Mesenchymal stem cell (in vitro differentiated cells and primary cell): Measurements from ENCODE around the gene SEC14L2.
A peak's percentile ranks its signal among the peaks of the same experiment; 100 is the strongest.

Source experiments
- DNase-seq: peaks from one replicate; pipeline ENCODE4 v3.0.0-alpha.2; 2013
- H2AFZ ChIP-seq: one replicate; pipeline ENCODE4 v1.6.1; 2013; ENCODE audit warnings: low read depth, mild to moderate bottlenecking, control low read depth, inconsistent platforms, low read length, moderate library complexity
- H2AK5ac ChIP-seq: 2 replicates; pipeline ENCODE4 v1.6.1; 2013; ENCODE audit warnings: low read length, moderate library complexity, mild to moderate bottlenecking, inconsistent platforms; ENCODE audit not compliant: severe bottlenecking
- H2BK120ac ChIP-seq: one replicate; pipeline ENCODE4 v1.6.1; 2013; ENCODE audit warnings: low read depth, mild to moderate bottlenecking, inconsistent platforms, low read length, moderate library complexity
- H2BK12ac ChIP-seq, 2 experiments: one replicate each; pipeline ENCODE4 v1.6.1; 2013; ENCODE audit warnings: inconsistent platforms in 2 of 2, low read length in 2 of 2, mild to moderate bottlenecking in 2 of 2, moderate library complexity in 2 of 2, control low read depth in 1 of 2
- H2BK15ac ChIP-seq: one replicate; pipeline ENCODE4 v1.6.1; 2013; ENCODE audit warnings: mild to moderate bottlenecking, low read depth, inconsistent platforms; ENCODE audit not compliant: poor library complexity, severe bottlenecking
- H2BK5ac ChIP-seq: 2 replicates; pipeline ENCODE4 v1.6.1; 2013; ENCODE audit warnings: low read depth, mild to moderate bottlenecking, low read length, control low read depth, inconsistent platforms; ENCODE audit not compliant: poor library complexity, severe bottlenecking
- H3K14ac ChIP-seq, 2 experiments: one replicate each; pipeline ENCODE4 v1.6.1; 2013; ENCODE audit warnings: inconsistent platforms in 2 of 2, low read length in 2 of 2, control low read depth in 1 of 2, mild to moderate bottlenecking in 1 of 2, moderate library complexity in 1 of 2
- H3K18ac ChIP-seq, 2 experiments: one replicate each; pipeline ENCODE4 v1.6.1; 2013; ENCODE audit warnings: inconsistent platforms in 2 of 2, low read length in 2 of 2, control low read depth in 1 of 2, low read depth in 1 of 2, mild to moderate bottlenecking in 1 of 2
- H3K23ac ChIP-seq, 2 experiments: one replicate each; pipeline ENCODE4 v1.6.1; 2013; ENCODE audit warnings: inconsistent platforms in 2 of 2, low read length in 2 of 2, mild to moderate bottlenecking in 2 of 2, moderate library complexity in 2 of 2, control low read depth in 1 of 2
- H3K27ac ChIP-seq: 2 replicates; pipeline ENCODE4 v1.5.1; 2013; ENCODE audit warnings: mild to moderate bottlenecking, moderate library complexity, low read length, control low read depth, inconsistent platforms; ENCODE audit not compliant: poor library complexity, severe bottlenecking
- H3K27me3 ChIP-seq, 2 experiments: 2 replicates each; pipeline versions ENCODE4 v1.6.1 to v1.7.0; 2013; ENCODE audit warnings: low read length in 2 of 2, mild to moderate bottlenecking in 2 of 2, moderate library complexity in 2 of 2, control low read depth in 1 of 2, inconsistent platforms in 1 of 2; ENCODE audit not compliant: control insufficient read depth in 1 of 2, insufficient read depth in 1 of 2
- H3K36me3 ChIP-seq, 2 experiments: 2 replicates each; pipeline versions ENCODE4 v1.6.1 to v1.7.0; 2013; ENCODE audit warnings: low read length in 2 of 2, control low read depth in 1 of 2, inconsistent platforms in 1 of 2, low read depth in 1 of 2, mild to moderate bottlenecking in 1 of 2; ENCODE audit not compliant: insufficient read depth in 2 of 2, control insufficient read depth in 1 of 2
- H3K4ac ChIP-seq, 2 experiments: one replicate each; pipeline ENCODE4 v1.6.1; 2013; ENCODE audit warnings: inconsistent platforms in 2 of 2, low read length in 2 of 2, mild to moderate bottlenecking in 2 of 2, moderate library complexity in 2 of 2, control low read depth in 1 of 2, low read depth in 1 of 2
- H3K4me1 ChIP-seq: 2 replicates; pipeline ENCODE4 v1.6.1; 2013; ENCODE audit warnings: low read depth, low read length, control low read depth; ENCODE audit not compliant: control insufficient read depth, insufficient read depth
- H3K4me2 ChIP-seq: 2 replicates; pipeline ENCODE4 v1.6.1; 2013; ENCODE audit warnings: low read length, mild to moderate bottlenecking, inconsistent platforms; ENCODE audit not compliant: poor library complexity, severe bottlenecking
- H3K4me3 ChIP-seq, 2 experiments: 2 replicates each; pipeline versions ENCODE4 v1.5.1 to v1.7.0; 2013; ENCODE audit warnings: low read length in 2 of 2, mild to moderate bottlenecking in 2 of 2, control low read depth in 1 of 2, low read depth in 1 of 2; ENCODE audit not compliant: insufficient read depth in 1 of 2
- H3K79me1 ChIP-seq: replicated peaks from 2 replicates; pipeline ENCODE4 v1.6.1; 2013; ENCODE audit warnings: mild to moderate bottlenecking, control low read depth, low read length, inconsistent platforms; ENCODE audit not compliant: poor library complexity, severe bottlenecking
- H3K9ac ChIP-seq: 2 replicates; pipeline ENCODE4 v1.7.0; 2013; ENCODE audit warnings: mild to moderate bottlenecking, low read length, moderate library complexity
- H3K9me3 ChIP-seq: 2 replicates; pipeline ENCODE4 v1.7.0; 2013; ENCODE audit warnings: mild to moderate bottlenecking, low read length; ENCODE audit not compliant: control insufficient read depth
- H4K8ac ChIP-seq: one replicate; pipeline ENCODE4 v1.6.1; 2013; ENCODE audit warnings: inconsistent platforms, mild to moderate bottlenecking, low read length, moderate library complexity
- H4K91ac ChIP-seq: one replicate; pipeline ENCODE4 v1.6.1; 2013; ENCODE audit warnings: mild to moderate bottlenecking, low read length, inconsistent platforms
- WGBS: methylation state at CpG from one replicate; pipeline ENCODE4 v1.1.7; 2013; ENCODE audit warnings: mixed read lengths; 5-methylcytosine and 5-hydroxymethylcytosine counted together

The SEC14L2 gene

GRCh38 chr22:30420347-30421125 is 23.7 kb downstream of the SEC14L2 start:
- Histone ChIP-seq H3K14ac (no peak overlapping the region), H2BK5ac (no peak overlapping the region), H3K27ac (peak overlapping the region; percentile 46), H2BK15ac (no peak overlapping the region), H4K8ac (no peak overlapping the region), H3K9me3 (no peaks in the 10 kb centered on the region), H3K4me2 (no peak overlapping the region), H3K79me1 (peaks cover 7% of the 10 kb centered on the region), H3K4me1 (peaks cover 26% of the 10 kb centered on the region), H3K27me3 (no peaks in the 10 kb centered on the region), H3K36me3 (peaks cover 25 to 42% of the 10 kb centered on the region in 2 experiments), H3K23ac (no peak overlapping the region), H4K91ac (no peak overlapping the region), H3K4ac (peak overlapping the region in 1 of 2 experiments; percentile 2), H2BK12ac (no peak overlapping the region), H3K18ac (no peak overlapping the region), H2AK5ac (peak overlapping the region; percentile 23), H3K4me3 (peak overlapping the region in 1 of 2 experiments; percentile 5), H2BK120ac (no peak overlapping the region), H2AFZ (no peak overlapping the region), H3K9ac (peak overlapping the region; percentile 96)
- 64% methylated on average over 6 of the region's 6 CpGs for WGBS
- peak; percentile 70 for DNase-seq

GRCh38 chr22:30421695-30422480 is 25.1 kb downstream of the SEC14L2 start:
- peak overlapping the region in 1 of 2 experiments; percentile 85 for H3K4me3 ChIP-seq
- peaks cover 29% of the 10 kb centered on the region for H3K4me1 ChIP-seq
- no peaks in the 10 kb centered on the region for H3K9me3 ChIP-seq
- no peak overlapping the region for H2BK15ac ChIP-seq
- H3K79me1 ChIP-seq, result peaks cover 5% of the 10 kb centered on the region
- peak overlapping the region in 1 of 2 experiments; percentile 34 for H3K23ac ChIP-seq
- peak overlapping the region; percentile 91 for H3K27ac ChIP-seq
- DNase-seq, result peak; percentile 44
- H3K4me2 ChIP-seq, result peak overlapping the region; percentile 25
- H2BK5ac ChIP-seq, result no peak overlapping the region
- 44% methylated on average over 8 of the region's 8 CpGs for WGBS
- H2BK120ac ChIP-seq, result peak overlapping the region; percentile 64
- peak overlapping the region in 1 of 2 experiments; percentile 96 for H3K4ac ChIP-seq
- H3K14ac ChIP-seq, result peak overlapping the region in 1 of 2 experiments; percentile 2
- H2AK5ac ChIP-seq, result peak overlapping the region; percentile 90
- H4K8ac ChIP-seq, result no peak overlapping the region
- H3K18ac ChIP-seq, result peak overlapping the region; percentile 23 to 79
- H4K91ac ChIP-seq, result no peak overlapping the region
- H3K27me3 ChIP-seq, result no peaks in the 10 kb centered on the region
- H2BK12ac ChIP-seq, result peak overlapping the region; percentile 2 to 76
- peaks cover 14 to 28% of the 10 kb centered on the region in 2 experiments for H3K36me3 ChIP-seq
- H2AFZ ChIP-seq, result no peak overlapping the region
- H3K9ac ChIP-seq, result peak overlapping the region; percentile 96

GRCh38 chr22:30422481-30423300 is 25.9 kb downstream of the SEC14L2 start:
- Histone ChIP-seq H3K4ac (peak overlapping the region; percentile 96 to 97), H3K4me1 (peaks cover 31% of the 10 kb centered on the region), H3K18ac (peak overlapping the region; percentile 96 to 98), H3K27ac (peak overlapping the region; percentile 91), H2BK15ac (peak overlapping the region; percentile 60), H4K8ac (peak overlapping the region; percentile 98), H2BK5ac (peak overlapping the region; percentile 75), H4K91ac (peak overlapping the region; percentile 98), H3K79me1 (peaks cover 3% of the 10 kb centered on the region), H3K9me3 (no peaks in the 10 kb centered on the region), H2BK120ac (peak overlapping the region; percentile 96), H2BK12ac (peak overlapping the region; percentile 38 to 76), H3K4me3 (peak overlapping the region; percentile 54 to 85), H2AFZ (peak overlapping the region; percentile 21), H3K36me3 (peaks cover 17 to 20% of the 10 kb centered on the region in 2 experiments), H3K27me3 (no peaks in the 10 kb centered on the region), H3K23ac (no peak overlapping the region), H3K9ac (peak overlapping the region; percentile 96), H3K14ac (peak overlapping the region in 1 of 2 experiments; percentile 90), H3K4me2 (peak overlapping the region; percentile 61), H2AK5ac (peak overlapping the region; percentile 90)
- DNase-seq, result peak; percentile 97
- WGBS, result 26% methylated on average over 18 of the region's 18 CpGs
